ENCODE measurements around the gene AFF4. TPM values are rescaled to one million over a fixed set of nuclear protein-coding genes. Genes with fewer than 3 reads are reported as not detected.
"Not testable (repeated sequence)": the region's sequence is repeated elsewhere in the genome, so short reads cannot be mapped to it uniquely, and the experiment has no call there.

The AFF4 gene
- total and polyA plus RNA-seq, 8 donors, result 59.5 to 86.1 (median 66.7) TPM

GRCh38 chr5:132979367-132979940 is 16.0 kb upstream of the AFF4 start:
- no peak for DNase-seq
- no peak overlapping the region for H3K4me3 ChIP-seq
- no peaks in the 10 kb centered on the region for H3K27me3 ChIP-seq
- no peak overlapping the region for H3K27ac ChIP-seq
- intact Hi-C loops (cut with DNase I), result no loop called here
- no peak for TF ChIP-seq CTCF (IDR thresholded peaks at IDR 0.05)
- peak; percentile 84 for ATAC-seq
- no peaks in the 10 kb centered on the region for H3K4me1 ChIP-seq
- H3K36me3 ChIP-seq, result no peaks in the 10 kb centered on the region
- peaks cover 0 to 9% of the 10 kb centered on the region in 2 donors for H3K9me3 ChIP-seq

GRCh38 chr5:132976852-132977251 is 13.4 kb upstream of the AFF4 start:
- no peaks in the 10 kb centered on the region for H3K27me3 ChIP-seq
- no peak for TF ChIP-seq CTCF (IDR thresholded peaks at IDR 0.05)
- no peak overlapping the region for H3K4me3 ChIP-seq
- no peak for DNase-seq
- ATAC-seq, result no peak
- H3K4me1 ChIP-seq, result no peaks in the 10 kb centered on the region
- intact Hi-C loops (cut with DNase I), result no loop called here
- H3K36me3 ChIP-seq, result no peaks in the 10 kb centered on the region
- peaks cover 0 to 9% of the 10 kb centered on the region in 2 donors for H3K9me3 ChIP-seq
- H3K27ac ChIP-seq, result no peak overlapping the region

GRCh38 chr5:132972436-132972828 is 9.0 kb upstream of the AFF4 start:
- H3K4me1 ChIP-seq; H3K4me3 ChIP-seq; H3K9me3 ChIP-seq; H3K27me3 ChIP-seq; ATAC-seq; intact Hi-C loops (cut with DNase I); H3K27ac ChIP-seq; H3K36me3 ChIP-seq; DNase-seq: not testable (repeated sequence)

- Histone ChIP-seq H3K9me3 (peaks cover 0 to 2% of the 10 kb centered on the region in 2 donors), H3K36me3 (no peaks in the 10 kb centered on the region), H3K4me3 (no peak overlapping the region), H3K4me1 (no peaks in the 10 kb centered on the region), H3K27ac (no peak overlapping the region), H3K27me3 (no peaks in the 10 kb centered on the region)
- ATAC-seq (no peak), DNase-seq (no peak)
- TF ChIP-seq CTCF (IDR thresholded peaks at IDR 0.05), result no peak
- intact Hi-C loops (cut with DNase I), result no loop called here
Measured at GRCh38 chr5:132971483-132972435, 8.3 kb upstream of the AFF4 start.

GRCh38 chr5:132965120-132965519 is 1.7 kb upstream of the AFF4 start:
- intact Hi-C loops (cut with DNase I), result no loop called here
- no peak for TF ChIP-seq CTCF (IDR thresholded peaks at IDR 0.05)
- Histone ChIP-seq H3K27me3 (no peaks in the 10 kb centered on the region), H3K4me3 (no peak overlapping the region), H3K36me3 (no peaks in the 10 kb centered on the region), H3K4me1 (peaks cover 11 to 25% of the 10 kb centered on the region in 2 donors), H3K27ac (no peak overlapping the region), H3K9me3 (no peaks in the 10 kb centered on the region)
- DNase-seq, result no peak
- no peak for ATAC-seq
